C4-2B (cell line): ENCODE measurements around the gene ZSWIM4.
A peak's percentile ranks its signal among the peaks of the same experiment; 100 is the strongest.

Experiments used
- H3K27ac ChIP-seq: fragments of 450-650 bp; 2 replicates; pipeline ENCODE4 v1.5.1; 2017
- CTCF ChIP-seq: fragments of 450-650 bp; conservative IDR thresholded peaks from 2 replicates; pipeline ENCODE4 v1.5.1; 2017; ENCODE audit warnings: mild to moderate bottlenecking
- ZFX ChIP-seq: fragments of 450-650 bp; IDR thresholded peaks from 2 replicates; pipeline ENCODE4 v1.6.1; 2017

The ZSWIM4 gene

GRCh38 chr19:13861714-13862531 lies 66.7 kb downstream of the ZSWIM4 start:
- H3K27ac ChIP-seq, result no peak overlapping the region
- peak; percentile 98 for TF ChIP-seq CTCF
- no peak for TF ChIP-seq ZFX

- no peak overlapping the region for H3K27ac ChIP-seq
Observed at GRCh38 chr19:13864046-13864666, 68.9 kb downstream of the ZSWIM4 start.

GRCh38 chr19:13864667-13865570 lies 69.7 kb downstream of the ZSWIM4 start:
- no peak overlapping the region for H3K27ac ChIP-seq
- TF ChIP-seq CTCF (no peak), ZFX (no peak)

More at GRCh38 chr19:13864046-13864666, 68.9 kb downstream of the ZSWIM4 start:
- TF ChIP-seq CTCF (no peak), ZFX (no peak)

GRCh38 chr19:13865571-13866462 lies 70.6 kb downstream of the ZSWIM4 start:
- no peak for TF ChIP-seq ZFX
- no peak for TF ChIP-seq CTCF

GRCh38 chr19:13866463-13867046 lies 71.3 kb downstream of the ZSWIM4 start:
- no peak overlapping the region for H3K27ac ChIP-seq
- TF ChIP-seq ZFX (no peak), CTCF (no peak)

More at GRCh38 chr19:13865571-13866462, 70.6 kb downstream of the ZSWIM4 start:
- H3K27ac ChIP-seq, result no peak overlapping the region

- TF ChIP-seq ZFX (no peak), CTCF (no peak)
- no peak overlapping the region for H3K27ac ChIP-seq
Observed at GRCh38 chr19:13868663-13869062, 73.4 kb downstream of the ZSWIM4 start.
